Ishikawa (cell line): ENCODE results near the gene ZNF319.

Experiments
- CEBPB ChIP-seq: IDR thresholded peaks from 2 replicates; pipeline ENCODE4 v1.6.1; 2012
- CREB1 ChIP-seq: IDR thresholded peaks from 2 replicates; pipeline ENCODE4 v1.6.1; 2012; ENCODE audit warnings: low read depth
- EGR1 ChIP-seq: IDR thresholded peaks from 2 replicates; pipeline ENCODE4 v1.6.1; 2012
- EP300 ChIP-seq: IDR thresholded peaks from 2 replicates; pipeline ENCODE4 v1.6.1; 2012; ENCODE audit warnings: borderline replicate concordance
- FOXM1 ChIP-seq: IDR thresholded peaks from 2 replicates; pipeline ENCODE4 v1.6.1; 2012; ENCODE audit warnings: low read depth, borderline replicate concordance
- NFIC ChIP-seq: IDR thresholded peaks from 2 replicates; pipeline ENCODE4 v1.6.1; 2012
- RAD21 ChIP-seq: IDR thresholded peaks from 2 replicates; pipeline ENCODE4 v1.6.1; 2012; ENCODE audit warnings: low read depth
- TAF1 ChIP-seq: IDR thresholded peaks from 2 replicates; pipeline ENCODE4 v1.6.1; 2012; ENCODE audit warnings: low read depth, mild to moderate bottlenecking
- TCF12 ChIP-seq: IDR thresholded peaks from 2 replicates; pipeline ENCODE4 v1.6.1; 2012; ENCODE audit warnings: low read depth
- TEAD4 ChIP-seq: IDR thresholded peaks from 2 replicates; pipeline ENCODE4 v1.6.1; 2012
- YY1 ChIP-seq: IDR thresholded peaks from 2 replicates; pipeline ENCODE4 v1.6.1; 2012; ENCODE audit warnings: low read depth
- ZBTB7A ChIP-seq: IDR thresholded peaks from 2 replicates; pipeline ENCODE4 v1.6.1; 2012; ENCODE audit warnings: low read depth
- TF ChIP-seq, protein P1 (sequence below): IDR thresholded peaks from 2 replicates; pipeline ENCODE4 v1.6.1; 2012
- TF ChIP-seq, protein P2 (sequence below): IDR thresholded peaks from 2 replicates; pipeline ENCODE4 v1.6.1; 2012; ENCODE audit warnings: low read depth, mild to moderate bottlenecking
- TF ChIP-seq, protein P3 (sequence below): IDR thresholded peaks from 2 replicates; pipeline ENCODE4 v1.6.1; 2012

The ZNF319 gene

DNA sequence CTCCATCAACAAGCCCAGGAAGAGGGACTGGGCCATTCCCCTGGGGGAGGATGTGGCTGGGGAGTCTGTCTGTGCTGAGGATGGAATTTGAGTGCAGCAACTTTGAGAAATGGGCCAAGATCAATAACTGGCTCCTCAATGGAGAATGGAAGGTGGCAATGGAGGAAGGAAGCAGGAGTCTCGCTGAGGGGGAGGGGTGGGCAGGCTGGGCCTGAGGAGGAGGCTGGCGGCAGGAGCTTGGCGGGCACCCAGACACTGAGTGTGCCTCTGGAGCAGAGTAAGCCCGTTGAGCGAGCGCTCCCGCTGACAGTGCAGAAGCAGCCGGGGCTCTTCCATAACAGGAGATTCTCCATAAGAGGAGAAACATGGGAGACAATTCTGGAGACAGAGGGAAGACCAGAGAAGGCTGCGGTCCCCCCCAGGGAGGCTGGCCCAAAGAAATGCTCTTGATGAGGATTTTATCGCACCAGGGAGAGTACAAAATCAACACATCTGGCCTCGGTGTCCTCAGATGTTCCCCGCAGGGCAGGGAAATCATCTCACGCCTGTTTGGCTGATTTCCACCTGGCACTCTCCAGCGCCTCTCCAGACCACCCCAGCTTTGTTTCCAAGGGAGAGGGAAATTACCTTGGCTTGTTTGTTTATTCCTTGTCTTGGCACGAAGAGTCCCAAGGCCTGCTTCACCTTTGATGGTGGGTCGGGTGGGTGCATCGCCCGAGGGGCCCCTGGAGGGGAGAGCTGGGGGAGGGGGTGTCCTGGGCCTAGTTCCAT lies 22.3 kb upstream of the ZNF319 start:
- peak; percentile 8; the same call in 1 of the 2 replicates for TF ChIP-seq NFIC
- TF ChIP-seq, protein P1, sequence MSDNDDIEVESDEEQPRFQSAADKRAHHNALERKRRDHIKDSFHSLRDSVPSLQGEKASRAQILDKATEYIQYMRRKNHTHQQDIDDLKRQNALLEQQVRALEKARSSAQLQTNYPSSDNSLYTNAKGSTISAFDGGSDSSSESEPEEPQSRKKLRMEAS = no peak
- TF ChIP-seq, protein P2, sequence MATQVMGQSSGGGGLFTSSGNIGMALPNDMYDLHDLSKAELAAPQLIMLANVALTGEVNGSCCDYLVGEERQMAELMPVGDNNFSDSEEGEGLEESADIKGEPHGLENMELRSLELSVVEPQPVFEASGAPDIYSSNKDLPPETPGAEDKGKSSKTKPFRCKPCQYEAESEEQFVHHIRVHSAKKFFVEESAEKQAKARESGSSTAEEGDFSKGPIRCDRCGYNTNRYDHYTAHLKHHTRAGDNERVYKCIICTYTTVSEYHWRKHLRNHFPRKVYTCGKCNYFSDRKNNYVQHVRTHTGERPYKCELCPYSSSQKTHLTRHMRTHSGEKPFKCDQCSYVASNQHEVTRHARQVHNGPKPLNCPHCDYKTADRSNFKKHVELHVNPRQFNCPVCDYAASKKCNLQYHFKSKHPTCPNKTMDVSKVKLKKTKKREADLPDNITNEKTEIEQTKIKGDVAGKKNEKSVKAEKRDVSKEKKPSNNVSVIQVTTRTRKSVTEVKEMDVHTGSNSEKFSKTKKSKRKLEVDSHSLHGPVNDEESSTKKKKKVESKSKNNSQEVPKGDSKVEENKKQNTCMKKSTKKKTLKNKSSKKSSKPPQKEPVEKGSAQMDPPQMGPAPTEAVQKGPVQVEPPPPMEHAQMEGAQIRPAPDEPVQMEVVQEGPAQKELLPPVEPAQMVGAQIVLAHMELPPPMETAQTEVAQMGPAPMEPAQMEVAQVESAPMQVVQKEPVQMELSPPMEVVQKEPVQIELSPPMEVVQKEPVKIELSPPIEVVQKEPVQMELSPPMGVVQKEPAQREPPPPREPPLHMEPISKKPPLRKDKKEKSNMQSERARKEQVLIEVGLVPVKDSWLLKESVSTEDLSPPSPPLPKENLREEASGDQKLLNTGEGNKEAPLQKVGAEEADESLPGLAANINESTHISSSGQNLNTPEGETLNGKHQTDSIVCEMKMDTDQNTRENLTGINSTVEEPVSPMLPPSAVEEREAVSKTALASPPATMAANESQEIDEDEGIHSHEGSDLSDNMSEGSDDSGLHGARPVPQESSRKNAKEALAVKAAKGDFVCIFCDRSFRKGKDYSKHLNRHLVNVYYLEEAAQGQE = no peak
- no peak for TF ChIP-seq TCF12
- TF ChIP-seq CREB1 = no peak
- TF ChIP-seq TAF1 = no peak
- no peak for TF ChIP-seq EGR1
- no peak for TF ChIP-seq ZBTB7A

DNA sequence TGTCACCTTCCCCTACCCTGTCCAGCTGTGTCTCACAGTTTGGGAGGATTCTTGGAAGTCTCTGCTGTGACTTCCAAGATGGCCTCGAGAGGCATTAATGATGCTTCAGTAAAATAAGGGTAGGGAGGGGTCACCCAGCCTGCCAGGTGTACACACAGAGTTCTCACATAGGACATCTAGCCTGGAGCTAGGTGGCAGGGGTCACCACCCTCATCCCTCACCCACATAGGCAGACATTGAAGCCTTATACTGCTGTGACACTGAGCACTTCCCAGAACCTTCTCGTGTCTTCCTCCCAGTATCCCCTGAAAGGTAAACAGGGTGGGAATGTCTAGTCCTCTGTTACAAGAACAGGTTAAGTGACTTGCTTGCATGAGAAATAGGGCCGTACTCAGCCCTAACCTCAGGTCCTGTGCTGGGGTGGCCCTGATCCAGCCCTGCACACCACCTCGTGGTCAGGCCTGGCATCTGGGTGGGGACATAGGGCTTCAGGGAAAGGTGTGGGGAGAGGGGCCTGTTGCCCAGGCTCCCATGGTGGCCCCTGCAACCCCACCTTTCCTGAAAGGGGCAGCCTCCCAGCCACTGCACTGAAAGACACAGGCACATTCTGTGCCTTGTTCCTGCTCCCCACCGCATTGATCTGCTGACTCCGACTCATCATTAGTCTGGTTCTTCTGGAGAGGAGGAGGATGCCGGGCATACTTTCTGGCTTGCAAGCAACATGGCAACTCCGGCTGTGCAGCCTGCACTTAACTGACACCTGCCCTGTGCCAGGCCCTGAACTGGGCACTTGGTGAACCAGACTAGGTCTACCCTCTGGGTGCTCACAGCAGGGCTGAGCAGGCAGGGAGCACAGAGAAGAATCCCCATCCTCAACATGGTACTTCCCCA lies 21.4 kb upstream of the ZNF319 start:
- TF ChIP-seq, protein P1 = no peak
- TF ChIP-seq ZBTB7A = no peak
- no peak for TF ChIP-seq RAD21
- no peak for TF ChIP-seq TEAD4
- TF ChIP-seq, protein P3, sequence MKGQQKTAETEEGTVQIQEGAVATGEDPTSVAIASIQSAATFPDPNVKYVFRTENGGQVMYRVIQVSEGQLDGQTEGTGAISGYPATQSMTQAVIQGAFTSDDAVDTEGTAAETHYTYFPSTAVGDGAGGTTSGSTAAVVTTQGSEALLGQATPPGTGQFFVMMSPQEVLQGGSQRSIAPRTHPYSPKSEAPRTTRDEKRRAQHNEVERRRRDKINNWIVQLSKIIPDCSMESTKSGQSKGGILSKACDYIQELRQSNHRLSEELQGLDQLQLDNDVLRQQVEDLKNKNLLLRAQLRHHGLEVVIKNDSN = no peak
- TF ChIP-seq TAF1 = no peak
- no peak for TF ChIP-seq CREB1
- no peak for TF ChIP-seq EGR1
- TF ChIP-seq, protein P2 = no peak
- no peak for TF ChIP-seq NFIC
- no peak for TF ChIP-seq TCF12
- TF ChIP-seq EP300 = no peak
- TF ChIP-seq FOXM1 = no peak
- TF ChIP-seq YY1 = no peak
- TF ChIP-seq CEBPB = no peak

DNA sequence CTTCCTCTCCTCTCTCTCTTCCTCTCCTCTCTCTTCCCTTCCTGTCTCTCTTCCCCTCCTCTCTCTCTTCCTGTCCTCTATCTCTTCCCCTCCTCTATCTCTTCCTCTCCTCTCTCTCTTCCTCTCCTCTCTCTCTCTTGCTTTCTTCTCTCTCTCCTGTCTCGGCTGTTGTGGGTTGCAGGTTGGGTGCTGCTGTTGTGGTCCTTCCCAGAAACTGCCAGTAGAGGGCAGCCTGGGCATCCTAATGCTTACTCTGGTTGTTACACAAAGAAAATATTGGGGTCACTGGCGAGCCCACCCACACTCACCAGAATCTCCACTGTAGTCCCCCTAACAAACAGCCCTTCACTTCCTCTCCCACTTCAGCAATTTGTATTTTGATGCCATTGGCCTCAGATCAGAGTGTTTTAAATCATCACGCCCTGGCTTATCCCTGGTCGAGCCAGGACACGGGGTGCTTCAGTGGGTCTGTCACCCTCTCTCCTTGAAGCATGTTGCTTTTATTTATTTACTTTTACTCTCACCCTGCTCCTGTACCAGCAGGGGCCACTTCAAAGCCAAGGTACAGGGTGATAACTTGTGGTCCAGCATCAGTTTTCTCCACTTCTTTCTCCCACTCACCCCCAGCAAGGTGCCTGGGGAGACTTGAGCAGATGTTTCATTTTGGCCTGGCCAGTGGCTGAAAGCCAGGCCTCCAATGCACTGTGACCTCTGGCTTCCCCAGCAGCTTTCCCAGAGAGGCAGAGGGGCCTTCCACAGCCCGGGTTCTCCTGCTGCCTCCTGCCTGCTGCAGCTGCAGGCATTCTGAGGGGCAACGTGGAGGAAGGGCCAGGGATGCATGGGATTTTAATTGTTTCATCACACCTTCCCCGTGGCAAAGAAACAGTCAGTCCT lies 20.4 kb upstream of the ZNF319 start:
- TF ChIP-seq RAD21 (peak; percentile 89), ZBTB7A (no peak)

DNA sequence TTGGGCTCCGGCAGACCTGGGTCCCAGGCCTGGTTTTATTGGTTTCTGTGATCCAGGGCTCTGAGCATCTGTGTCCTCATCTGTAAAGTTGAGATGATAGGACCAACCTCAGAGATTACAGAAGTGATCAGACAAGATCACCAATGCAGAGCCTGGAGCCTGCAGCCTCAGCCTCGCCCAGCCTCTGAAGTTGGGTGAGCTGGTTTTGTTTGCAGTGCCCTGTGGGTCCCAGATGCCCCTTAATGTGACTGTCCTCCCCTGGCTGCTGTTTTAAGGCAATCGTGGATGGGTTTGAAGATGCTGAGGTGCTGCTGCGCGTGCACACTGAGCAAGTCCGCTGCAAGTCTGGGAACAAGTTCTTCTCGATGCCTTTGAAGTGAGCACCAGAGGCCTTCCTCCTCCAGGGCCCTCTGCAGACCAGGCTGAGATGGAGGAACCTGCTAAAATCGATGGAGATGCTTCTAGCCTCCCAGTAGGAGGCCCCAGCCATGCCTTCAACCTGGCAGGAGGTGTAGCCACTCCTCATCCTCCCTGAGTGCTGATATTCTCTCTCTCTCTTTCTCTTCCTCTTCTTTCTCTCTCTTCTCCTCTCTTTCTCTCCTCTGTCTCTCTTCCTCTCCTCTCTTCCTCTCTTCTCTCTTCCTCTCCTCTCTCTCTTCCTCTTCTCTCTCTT lies 19.5 kb upstream of the ZNF319 start:
- TF ChIP-seq TEAD4 (no peak), FOXM1 (no peak), TAF1 (no peak), RAD21 (no peak), EP300 (no peak), TCF12 (no peak), CREB1 (no peak), ZBTB7A (no peak), CEBPB (no peak), EGR1 (no peak), NFIC (no peak), YY1 (no peak)
- TF ChIP-seq, protein P2 = no peak
- TF ChIP-seq, protein P3 = no peak
- TF ChIP-seq, protein P1 = no peak
